K562 (cell line): ENCODE results near the gene MAGI2.

ENCODE experiments used
- CHD4 ChIP-seq: fragments of 200-600 bp; sonication (generic); IDR thresholded peaks from 3 replicates; pipeline ENCODE4 v1.6.1; 2012; ENCODE audit warnings: low read depth, mild to moderate bottlenecking, mixed read lengths, low read length, inconsistent platforms; ENCODE audit not compliant: insufficient read depth, insufficient replicate concordance, poor library complexity, severe bottlenecking
- EZH2 ChIP-seq: IDR thresholded peaks from 2 replicates; pipeline ENCODE4 v1.6.1; 2012; ENCODE audit warnings: low read depth, mild to moderate bottlenecking, inconsistent platforms, low read length, borderline replicate concordance
- POLR2A ChIP-seq: fragments of 450-650 bp; conservative IDR thresholded peaks from 2 replicates; pipeline ENCODE4 v1.6.1; 2016
- RAD21 ChIP-seq, 2 experiments: fragments of 250-450 bp in 1 of 2; fragments of 450-650 bp in 1 of 2; sonication (Bioruptor Pico) in 1 of 2; formaldehyde crosslinking in 1 of 2; IDR thresholded peaks in 1 of 2; conservative IDR thresholded peaks in 1 of 2; 2 replicates each; pipeline versions ENCODE4 v1.4.0 to v1.8.0; 2020 to 2022; ENCODE audit warnings: mild to moderate bottlenecking in 2 of 2, moderate library complexity in 1 of 2
- ZBTB8A ChIP-seq: fragments of 450-650 bp; IDR thresholded peaks from 2 replicates; pipeline ENCODE4 v1.6.1; 2018; ENCODE audit warnings: mild to moderate bottlenecking, moderate library complexity; ENCODE audit not compliant: partially characterized antibody

DNA sequence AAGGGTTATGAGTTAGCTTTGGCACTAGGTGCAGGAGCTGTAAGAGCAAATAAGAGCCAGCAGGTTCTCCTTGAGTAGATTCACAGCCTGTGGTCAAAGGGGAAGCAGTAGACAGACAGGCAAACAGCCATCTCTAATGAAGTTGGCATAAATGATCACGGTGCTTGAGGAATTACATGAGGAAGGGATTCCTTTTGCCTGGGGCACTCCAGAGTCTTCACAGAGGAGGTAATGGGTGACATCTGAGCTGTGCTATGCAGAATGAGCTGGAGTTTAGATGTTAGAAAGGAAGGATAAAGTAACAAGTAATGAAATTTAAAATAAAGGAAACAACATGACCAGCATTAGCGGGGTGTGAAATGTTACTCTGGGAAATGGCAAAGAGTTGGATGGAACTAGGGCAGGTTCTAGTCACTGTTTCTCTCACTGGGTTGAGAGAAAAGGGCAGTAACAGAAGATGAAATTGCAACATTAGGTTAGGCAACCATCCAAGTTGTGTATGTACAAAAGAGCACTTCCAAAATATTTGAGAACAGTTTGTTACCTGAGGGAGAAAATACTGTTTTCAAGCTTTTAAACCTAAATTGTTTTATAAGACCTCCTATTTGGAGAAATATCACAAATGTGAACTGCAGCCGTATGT is 1041.1 kb downstream of the MAGI2 start:
- no peak for TF ChIP-seq POLR2A
- TF ChIP-seq EZH2: no peak
- TF ChIP-seq ZBTB8A: no peak
- no peak for TF ChIP-seq RAD21 (CRISPR knock-in tag; conservative IDR thresholded peaks at IDR 0.05 in 1 of 2, IDR thresholded peaks at IDR 0.05 in 1 of 2)
- no peak for TF ChIP-seq CHD4
